HG02623 (cell line): Measurements from ENCODE around the gene NEURL1.

ENCODE experiments used
- ATAC-seq: cut with Tn5 transposase; IDR thresholded peaks from one replicate; pipeline ENCODE4 v1.9.1; 2021; ENCODE audit warnings: moderate library complexity; ENCODE audit not compliant: unreplicated experiment

Gene NEURL1

GRCh38 chr10:103562383-103562782 lies 68.9 kb downstream of the NEURL1 start:
- ATAC-seq = no peak

GRCh38 chr10:103563231-103564115 lies 70.0 kb downstream of the NEURL1 start:
- ATAC-seq = no peak

- ATAC-seq = no peak
These were observed 70.6 kb downstream of the NEURL1 start for GRCh38 chr10:103564116-103564501.

GRCh38 chr10:103564776-103565520 lies 71.4 kb downstream of the NEURL1 start:
- no peak for ATAC-seq

- no peak for ATAC-seq
These were observed 73.0 kb downstream of the NEURL1 start for GRCh38 chr10:103566536-103566935.

- no peak for ATAC-seq
These were observed 75.0 kb downstream of the NEURL1 start for GRCh38 chr10:103568505-103568904.

GRCh38 chr10:103569896-103570295 lies 76.4 kb downstream of the NEURL1 start:
- ATAC-seq = no peak

GRCh38 chr10:103570844-103571655 lies 77.5 kb downstream of the NEURL1 start:
- no peak for ATAC-seq

GRCh38 chr10:103571656-103571975 lies 78.1 kb downstream of the NEURL1 start:
- no peak for ATAC-seq

- no peak for ATAC-seq
These were observed 79.1 kb downstream of the NEURL1 start for GRCh38 chr10:103572347-103573204.

GRCh38 chr10:103573205-103573487 lies 79.6 kb downstream of the NEURL1 start:
- no peak for ATAC-seq

- ATAC-seq = no peak
These were observed 80.9 kb downstream of the NEURL1 start for GRCh38 chr10:103574097-103575061.

GRCh38 chr10:103575416-103576075 lies 82.0 kb downstream of the NEURL1 start:
- no peak for ATAC-seq

- no peak for ATAC-seq
These were observed 82.6 kb downstream of the NEURL1 start for GRCh38 chr10:103576076-103576471.

- no peak for ATAC-seq
These were observed 83.4 kb downstream of the NEURL1 start for GRCh38 chr10:103576862-103577261.

- ATAC-seq = no peak
These were observed 85.4 kb downstream of the NEURL1 start for GRCh38 chr10:103578782-103579382.

GRCh38 chr10:103580011-103580410 lies 86.5 kb downstream of the NEURL1 start:
- ATAC-seq = no peak

GRCh38 chr10:103580430-103580829 lies 86.9 kb downstream of the NEURL1 start:
- no peak for ATAC-seq

GRCh38 chr10:103581499-103581898 lies 88.0 kb downstream of the NEURL1 start:
- no peak for ATAC-seq
